Astrocyte of the cerebellum (primary cell): ENCODE measurements around the gene TCN2.
A peak's percentile ranks its signal among the peaks of the same experiment; 100 is the strongest.

Experiments
- DNase-seq: peaks from one replicate; pipeline ENCODE4 v3.0.0-alpha.2; 2011; ENCODE audit warnings: low read depth
- H3K4me3 ChIP-seq: 2 replicates; pipeline ENCODE4 v1.5.1; 2011; ENCODE audit warnings: mild to moderate bottlenecking, low read depth, low read length, moderate library complexity
- CTCF ChIP-seq: IDR thresholded peaks from 2 replicates; pipeline ENCODE4 v1.5.1; 2012; ENCODE audit warnings: low read length, low read depth, moderate library complexity, mild to moderate bottlenecking; ENCODE audit errors: missing control alignments
- in situ Hi-C: cut with HindIII; loops from 2 replicates; pipeline ENCODE4 v1.10.0; 2017; ENCODE audit warnings: low sequenced_read_pairs

TCN2 gene

GRCh38 chr22:30665266-30665665 lies 58.3 kb downstream of the TCN2 start:
- in situ Hi-C loops, result no loop called here
- TF ChIP-seq CTCF, result no peak
- DNase-seq, result no peak
- H3K4me3 ChIP-seq, result no peak overlapping the region

GRCh38 chr22:30665786-30666185 lies 58.8 kb downstream of the TCN2 start:
- DNase-seq, result no peak
- no peak for TF ChIP-seq CTCF
- H3K4me3 ChIP-seq, result no peak overlapping the region
- in situ Hi-C loops, result no loop called here

GRCh38 chr22:30667107-30667493 lies 60.1 kb downstream of the TCN2 start:
- H3K4me3 ChIP-seq, result peak overlapping the region; percentile 83
- in situ Hi-C loops, result no loop called here
- no peak for TF ChIP-seq CTCF
- no peak for DNase-seq

GRCh38 chr22:30667494-30668385 lies 60.8 kb downstream of the TCN2 start, which contains the start of gene DUSP18:
Gene DUSP18 (minus strand): TSS chr22:30667875. CDS start chr22:30664003, 3,872 bp downstream.
- peak within 1 kb of the TSS; percentile 83 for H3K4me3 ChIP-seq
- TF ChIP-seq CTCF, result peak; percentile 26
- peak; percentile 60 for DNase-seq
- in situ Hi-C loops, result no loop called here

GRCh38 chr22:30668386-30668710 lies 61.4 kb downstream of the TCN2 start:
- in situ Hi-C loops, result no loop called here
- no peak for DNase-seq
- no peak for TF ChIP-seq CTCF
- H3K4me3 ChIP-seq, result peak overlapping the region; percentile 83

- in situ Hi-C loops, result no loop called here
- TF ChIP-seq CTCF, result no peak
- no peak for DNase-seq
- no peak overlapping the region for H3K4me3 ChIP-seq
These were observed 64.1 kb downstream of the TCN2 start for GRCh38 chr22:30671071-30671470.

GRCh38 chr22:30673136-30673535 lies 66.2 kb downstream of the TCN2 start:
- DNase-seq, result no peak
- TF ChIP-seq CTCF, result no peak
- H3K4me3 ChIP-seq, result no peak overlapping the region
- in situ Hi-C loops, result no loop called here
